Activated CD8-positive, alpha-beta memory T cell treated with anti-CD3 and anti-CD28 coated beads for 4 hours (primary cell): ENCODE measurements around the gene QSOX2.
A peak's percentile ranks its signal among the peaks of the same experiment; 100 is the strongest.

Experiments used
- DNase-seq, 2 donors: peaks; one replicate each; pipeline ENCODE4 v3.0.0-alpha.2; 2020; ENCODE audit warnings: low read depth in 2 of 2

QSOX2 gene

GRCh38 chr9:136283291-136284235 lies 38.0 kb upstream of the QSOX2 start:
- DNase-seq, result peak; percentile 43 to 48

GRCh38 chr9:136282272-136282861 lies 36.8 kb upstream of the QSOX2 start:
- no peak for DNase-seq

DNA sequence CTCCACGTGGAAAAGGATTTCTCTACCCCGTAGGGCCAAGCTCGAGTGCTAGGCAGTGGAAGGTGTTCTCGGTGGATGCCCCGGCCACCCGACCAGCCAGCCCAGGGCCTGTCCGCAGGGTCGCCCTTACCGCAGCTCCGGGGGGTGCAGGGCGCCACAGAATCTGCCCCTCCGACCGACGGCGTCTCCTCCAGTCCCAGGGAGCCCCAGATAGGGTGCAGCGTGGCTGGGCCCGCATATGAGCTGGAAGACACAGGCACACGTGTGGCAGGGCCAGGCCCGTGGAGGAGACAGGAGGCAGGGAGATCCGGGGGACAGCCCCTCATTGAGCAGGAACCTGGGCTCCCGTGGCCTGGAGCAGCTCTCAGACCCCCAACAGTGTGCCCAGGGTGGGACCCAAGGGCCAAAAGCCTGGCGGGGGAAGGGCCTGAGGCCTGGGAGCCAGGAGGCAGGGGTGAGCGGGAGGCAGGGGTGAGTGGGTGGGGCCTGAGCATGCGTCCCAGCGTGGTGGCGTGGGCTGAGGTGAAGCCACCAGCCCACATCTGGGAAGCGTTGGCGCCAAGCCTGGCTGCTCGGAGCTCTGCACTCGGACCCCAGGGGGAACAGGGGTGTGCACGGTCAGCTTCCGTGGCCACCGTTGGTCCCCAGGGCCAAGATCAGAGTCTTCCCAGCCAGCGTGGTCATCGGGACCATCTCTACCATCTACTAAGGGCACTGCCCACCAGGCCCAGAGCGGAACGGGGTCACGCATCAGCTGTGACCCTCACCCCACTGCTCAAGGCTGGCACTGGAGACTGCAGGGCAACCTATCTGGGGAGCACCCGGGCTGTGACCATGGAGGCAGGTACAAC lies 36.0 kb upstream of the QSOX2 start:
- no peak for DNase-seq

DNA sequence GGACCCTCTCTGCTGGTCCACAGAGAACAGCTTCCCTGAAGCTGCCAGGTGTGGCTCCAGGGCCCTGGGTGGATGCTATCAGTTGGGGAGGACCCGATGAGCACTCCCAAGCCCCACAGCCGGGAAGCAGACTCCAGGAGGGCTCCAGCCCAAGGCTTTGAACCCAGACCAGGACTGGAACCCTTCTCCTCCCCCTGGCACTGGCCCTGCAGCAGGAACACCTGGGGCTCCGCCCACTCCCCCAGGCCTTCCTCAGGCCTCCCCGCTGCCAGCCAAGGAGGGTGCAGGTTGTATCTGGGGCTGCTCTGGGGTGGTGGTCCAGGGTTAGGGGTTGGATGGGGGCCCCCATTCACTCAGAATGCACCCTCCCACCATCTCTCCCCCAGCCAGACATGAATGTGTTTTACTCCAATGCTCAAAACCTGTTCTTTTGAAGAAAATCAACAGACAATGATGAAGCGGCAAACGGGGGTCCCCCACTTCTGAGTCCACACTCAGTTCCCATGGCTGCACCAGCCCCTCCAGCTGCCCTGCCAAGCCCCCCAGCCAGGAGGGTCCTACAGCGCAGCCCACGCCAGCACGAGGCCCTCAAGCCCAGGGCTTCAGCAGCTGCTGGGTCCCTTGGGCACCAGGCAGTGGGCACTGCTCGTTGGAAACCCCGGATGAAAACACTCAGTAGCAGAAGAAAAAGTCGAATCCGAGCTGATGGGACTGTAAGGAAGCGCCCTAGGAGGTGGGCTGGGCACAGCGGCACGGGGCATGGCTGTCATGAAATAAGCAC lies 35.1 kb upstream of the QSOX2 start:
- no peak for DNase-seq

GRCh38 chr9:136279471-136279870 lies 33.9 kb upstream of the QSOX2 start:
- no peak for DNase-seq

- no peak for DNase-seq
Observed at GRCh38 chr9:136278894-136279293, 33.3 kb upstream of the QSOX2 start.

- DNase-seq, result no peak
Observed at GRCh38 chr9:136278221-136278620, 32.6 kb upstream of the QSOX2 start.

GRCh38 chr9:136277746-136278145 lies 32.1 kb upstream of the QSOX2 start:
- no peak for DNase-seq

GRCh38 chr9:136276716-136277115 lies 31.1 kb upstream of the QSOX2 start:
- no peak for DNase-seq

DNA sequence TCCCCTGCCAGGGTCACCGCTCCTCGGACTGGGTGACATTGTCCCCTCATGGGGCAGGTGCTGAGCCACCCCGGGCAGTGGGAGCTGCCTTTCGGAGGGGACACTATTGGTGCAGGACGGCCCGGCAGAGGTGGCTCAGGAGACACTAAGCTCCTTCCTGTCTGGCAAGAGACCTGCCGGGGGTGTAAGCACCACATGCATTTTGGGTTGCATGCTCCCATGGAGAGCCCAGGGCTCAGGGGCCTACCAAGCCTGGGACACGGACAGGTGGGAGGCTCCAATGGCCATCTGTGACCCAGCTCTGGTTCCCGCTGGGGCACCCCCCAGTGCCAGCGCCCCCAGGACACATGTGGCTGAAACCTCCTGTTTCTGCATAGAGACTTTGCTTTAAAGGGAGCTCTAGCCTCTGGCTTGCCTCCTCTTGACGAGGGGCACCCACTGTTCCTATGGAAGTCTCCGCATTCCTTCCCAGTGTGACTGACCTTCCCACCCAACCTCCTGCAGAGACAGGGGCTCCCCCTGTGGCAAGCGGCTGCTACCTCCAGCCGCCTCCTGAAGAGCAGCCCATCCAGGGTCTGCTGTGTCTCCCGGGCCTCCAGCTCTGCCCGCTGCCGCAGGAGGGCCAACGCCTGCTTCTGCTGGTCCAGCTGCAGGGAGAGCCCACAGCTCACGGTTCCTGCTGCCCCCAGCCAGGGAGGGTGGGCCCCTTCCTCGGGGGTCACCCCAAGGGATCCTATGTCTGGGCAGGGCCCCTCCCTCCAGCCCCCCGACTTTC lies 30.2 kb upstream of the QSOX2 start:
- DNase-seq, result no peak

DNA sequence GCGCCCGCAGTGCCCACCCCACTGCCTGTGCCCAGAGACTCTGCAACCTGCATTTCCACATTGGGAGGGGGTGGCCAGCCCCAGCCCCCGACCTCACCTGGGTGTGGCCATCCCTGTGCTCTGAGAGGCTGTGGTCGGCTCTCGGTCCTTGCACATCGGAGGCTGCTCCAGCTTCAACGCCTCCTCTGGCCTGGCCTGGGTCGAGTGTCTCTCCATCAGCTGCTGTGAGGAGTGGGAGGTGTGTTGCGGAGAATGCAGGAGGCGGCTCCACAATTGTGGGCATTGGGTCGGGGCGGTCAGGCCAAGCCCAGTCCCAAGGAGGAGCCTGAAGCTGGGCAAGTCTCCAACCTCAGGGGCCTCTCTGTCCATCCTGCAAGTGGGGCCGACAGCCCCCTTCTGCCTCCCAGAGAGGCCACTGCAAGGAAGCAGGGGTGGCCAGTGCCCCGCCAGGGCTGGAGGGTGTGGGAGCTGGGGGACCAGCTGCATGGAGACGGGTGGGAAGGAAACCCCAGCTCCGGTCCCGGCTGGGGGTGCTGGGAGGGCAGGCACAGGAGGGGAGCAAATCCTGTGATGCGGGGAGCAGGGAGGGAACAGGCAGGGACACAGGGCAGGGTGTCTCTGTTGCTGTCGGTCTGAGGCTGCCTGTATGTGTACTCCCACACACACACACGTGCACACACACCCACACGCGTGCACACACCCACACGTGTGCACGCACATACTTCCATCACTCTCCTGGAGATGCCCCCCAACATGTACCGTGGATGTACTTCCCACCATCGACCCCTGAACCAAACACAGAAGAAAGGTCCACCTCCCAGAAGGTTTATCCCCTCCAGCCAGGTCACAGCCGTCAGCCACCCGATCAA lies 29.4 kb upstream of the QSOX2 start:
- DNase-seq, result no peak

GRCh38 chr9:136273921-136274785 lies 28.5 kb upstream of the QSOX2 start:
- DNase-seq, result no peak

DNA sequence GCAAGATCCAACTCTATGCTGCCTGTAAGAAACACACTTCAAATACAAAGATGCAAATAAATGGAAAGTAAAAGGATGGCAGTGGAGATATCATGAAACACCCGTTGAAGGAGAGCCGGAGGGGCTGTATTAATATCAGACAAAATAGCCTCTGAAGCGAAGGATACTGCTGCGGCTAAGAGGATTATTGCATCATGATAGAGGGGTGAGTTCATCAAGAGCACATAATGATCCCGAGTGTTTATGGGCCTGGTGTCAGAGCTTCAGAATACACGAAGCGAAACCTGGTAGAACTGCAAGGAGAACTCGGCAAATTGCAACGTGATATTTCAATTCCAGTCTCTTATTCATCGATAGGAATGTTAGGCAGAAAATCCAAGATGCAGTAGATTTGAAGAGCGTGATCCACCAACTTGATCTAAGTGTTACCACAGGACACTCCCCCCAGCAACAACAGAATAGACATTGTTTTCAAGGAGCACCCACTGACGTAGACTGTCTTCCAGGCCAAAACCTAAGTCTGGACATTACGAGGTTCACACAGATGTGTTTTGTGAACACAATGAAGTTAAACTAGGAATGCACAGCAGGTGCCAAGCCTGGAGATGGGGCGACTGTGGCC lies 27.7 kb upstream of the QSOX2 start:
- DNase-seq, result no peak

GRCh38 chr9:136270173-136270705 lies 24.6 kb upstream of the QSOX2 start:
- no peak for DNase-seq

- DNase-seq, result no peak
Observed at GRCh38 chr9:136268735-136269134, 23.1 kb upstream of the QSOX2 start.

DNA sequence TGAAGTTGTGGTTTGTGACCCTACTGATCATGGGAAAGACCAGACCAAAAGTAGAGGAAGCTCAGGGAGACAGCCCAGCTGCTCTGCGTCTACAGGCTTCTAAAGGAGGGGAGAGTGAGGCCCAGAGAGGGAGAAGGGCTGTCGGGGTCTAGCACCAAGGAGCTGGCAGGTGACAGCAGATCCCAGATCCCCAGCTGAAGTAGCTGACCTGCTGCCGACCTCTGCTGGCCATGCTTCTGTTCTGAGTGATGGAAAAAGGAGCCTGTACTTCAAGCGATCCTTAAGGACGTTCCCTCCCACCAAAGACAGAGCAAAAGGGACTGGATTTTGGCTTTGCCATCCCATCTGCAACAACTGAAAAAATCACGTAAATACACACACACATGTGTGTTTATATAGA lies 22.7 kb upstream of the QSOX2 start:
- DNase-seq, result no peak

DNA sequence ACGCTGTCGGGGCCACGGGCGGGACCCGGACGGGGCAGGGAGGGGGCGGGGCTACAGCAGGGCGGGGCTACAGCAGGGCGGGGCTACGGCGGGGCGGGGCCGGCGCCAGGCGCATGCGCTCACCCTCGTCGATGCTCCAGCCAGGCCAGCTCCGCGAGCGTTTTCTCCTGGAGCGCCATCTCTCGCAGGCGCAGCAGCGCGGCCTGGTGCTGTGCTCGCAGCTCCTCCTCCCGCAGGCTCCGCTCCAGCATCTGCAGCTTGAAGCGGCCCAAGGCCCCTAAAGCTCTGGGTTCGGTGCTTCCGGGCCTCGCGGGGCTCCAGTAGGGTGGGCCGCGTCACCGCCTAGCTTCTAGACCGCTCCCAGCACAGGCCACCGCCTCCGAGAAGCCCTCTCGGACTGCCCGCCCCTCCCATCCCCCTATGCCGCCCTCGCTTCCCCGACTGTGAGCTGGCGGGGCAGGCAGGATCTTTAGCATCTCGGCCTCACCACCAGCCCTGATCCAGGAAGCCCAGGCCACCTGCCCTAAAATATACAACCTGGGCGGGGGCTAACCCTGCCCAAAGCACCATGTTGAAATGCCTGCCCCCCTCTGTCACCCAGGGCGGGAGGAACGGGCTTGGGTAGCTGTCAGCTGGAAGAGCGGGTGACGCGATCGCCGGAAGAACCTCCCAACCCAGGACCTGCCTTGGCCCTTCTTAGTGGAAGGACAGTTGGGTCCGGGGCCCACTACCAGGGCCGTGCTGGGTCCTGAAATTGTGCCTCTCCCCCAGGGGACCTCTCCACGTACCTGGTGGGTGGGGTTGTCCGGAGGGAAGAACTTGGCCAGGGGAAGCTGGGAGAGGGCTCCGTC lies 21.9 kb upstream of the QSOX2 start:
- DNase-seq, result peak; percentile 65 to 76
